SK-N-SH (cell line): ENCODE measurements around the gene MIP. TPM values are rescaled to one million over a fixed set of nuclear protein-coding genes. Genes with fewer than 3 reads are reported as not detected.

Experiments
- CTCF ChIA-PET: fragments of 300-600, 350-600 bp; formaldehyde crosslinking; extraction: SDS; loops from one replicate; lab custom pipeline; 2021; lab: Yijun Ruan, JAX
- POLR2A ChIA-PET: fragments of 350-600 bp; sonication (Branson Sonifier 250); formaldehyde crosslinking; extraction: SDS; loops from one replicate; lab custom pipeline; 2020; ENCODE audit warnings: antibody characterized with exemption, inconsistent platforms; lab: Yijun Ruan, JAX
- DNase-seq: peaks from one replicate; pipeline ENCODE4 v3.0.0; 2012
- H2AFZ ChIP-seq: fragments of 200-600 bp; sonication (generic); 2 replicates; pipeline ENCODE4 v1.8.1; 2016; ENCODE audit warnings: antibody characterized with exemption, mild to moderate bottlenecking, low read depth
- H3F3A ChIP-seq: fragments of 200-600 bp; sonication (generic); replicated peaks from 2 replicates; pipeline ENCODE3; 2016; ENCODE audit warnings: antibody characterized with exemption, mild to moderate bottlenecking; ENCODE audit not compliant: insufficient read depth
- H3K27ac ChIP-seq, 2 experiments: fragments of 200-500 bp in 1 of 2; fragments of 200-600 bp in 1 of 2; sonication (Bioruptor generic) in 1 of 2; sonication (generic), shearing (Covaris generic) in 1 of 2; 2 replicates each; pipeline versions ENCODE4 v1.5.1 to v1.6.1; 2014 to 2016; ENCODE audit warnings: low read depth in 2 of 2, inconsistent platforms in 1 of 2, low read length in 1 of 2, mild to moderate bottlenecking in 1 of 2, mixed read lengths in 1 of 2
- H3K27me3 ChIP-seq: fragments of 200-600 bp; sonication (generic), shearing (Covaris generic); 2 replicates; pipeline ENCODE4 v1.6.1; 2016; ENCODE audit warnings: mixed run types; ENCODE audit not compliant: insufficient read depth
- H3K36me3 ChIP-seq, 2 experiments: fragments of 200-500 bp in 1 of 2; fragments of 200-600 bp in 1 of 2; sonication (Bioruptor generic) in 1 of 2; sonication (generic) in 1 of 2; replicated peaks in 1 of 2; 2 replicates each; pipeline versions ENCODE3 to v1.5.1; 2014 to 2016; ENCODE audit warnings: low read length in 1 of 2, mild to moderate bottlenecking in 1 of 2; ENCODE audit not compliant: insufficient read depth in 2 of 2, control insufficient read depth in 1 of 2
- H3K4me1 ChIP-seq, 2 experiments: fragments of 200-500 bp in 1 of 2; fragments of 200-600 bp in 1 of 2; sonication (Bioruptor generic) in 1 of 2; sonication (generic), shearing (Covaris generic) in 1 of 2; 2 replicates each; pipeline versions ENCODE4 v1.5.1 to v1.6.1; 2014 to 2016; ENCODE audit warnings: low read depth in 1 of 2, low read length in 1 of 2, mixed run types in 1 of 2; ENCODE audit not compliant: insufficient read depth in 2 of 2, control insufficient read depth in 1 of 2
- H3K4me2 ChIP-seq: fragments of 200-600 bp; sonication (generic), shearing (Covaris generic); 2 replicates; pipeline ENCODE4 v1.6.1; 2017; ENCODE audit warnings: mixed run types
- H3K4me3 ChIP-seq, 2 experiments: fragments of 200-500 bp in 1 of 2; fragments of 200-600 bp in 1 of 2; sonication (Bioruptor generic) in 1 of 2; sonication (generic), shearing (Covaris generic) in 1 of 2; 2 replicates each; pipeline versions ENCODE4 v1.5.1 to v1.8.1; 2014 to 2016; ENCODE audit warnings: low read depth in 2 of 2, inconsistent platforms in 1 of 2, low read length in 1 of 2, mild to moderate bottlenecking in 1 of 2, mixed read lengths in 1 of 2, moderate library complexity in 1 of 2
- H3K79me2 ChIP-seq: fragments of 200-600 bp; sonication (generic); 2 replicates; pipeline ENCODE4 v1.8.1; 2017; ENCODE audit warnings: mild to moderate bottlenecking; ENCODE audit not compliant: insufficient read depth
- H3K9ac ChIP-seq: fragments of 200-600 bp; sonication (generic); 2 replicates; pipeline ENCODE4 v1.6.1; 2017; ENCODE audit warnings: mixed run types
- H3K9me2 ChIP-seq: fragments of 200-600 bp; sonication (generic); 2 replicates; pipeline ENCODE4 v1.6.1; 2017; ENCODE audit warnings: mixed run types
- H3K9me3 ChIP-seq: fragments of 200-600 bp; sonication (generic); 2 replicates; pipeline ENCODE4 v1.6.1; 2017; ENCODE audit warnings: mixed run types, mild to moderate bottlenecking, moderate library complexity
- H4K20me1 ChIP-seq: fragments of 200-600 bp; sonication (generic); 2 replicates; pipeline ENCODE4 v1.6.1; 2017; ENCODE audit warnings: mild to moderate bottlenecking, mixed run types; ENCODE audit not compliant: insufficient read depth
- EP300 ChIP-seq, 2 experiments: IDR thresholded peaks; 2 replicates each; pipeline versions ENCODE4 v1.4.0 to v1.6.1; 2012; ENCODE audit warnings: borderline replicate concordance in 1 of 2, low read depth in 1 of 2, low read length in 1 of 2
- FOSL2 ChIP-seq: IDR thresholded peaks from 2 replicates; pipeline ENCODE4 v1.4.0; 2012; ENCODE audit warnings: low read depth, mild to moderate bottlenecking, moderate library complexity, borderline replicate concordance
- FOXJ3 ChIP-seq: sonication (generic); formaldehyde crosslinking; IDR thresholded peaks from 2 replicates; pipeline ENCODE4 v1.5.1; 2020; ENCODE audit warnings: mild to moderate bottlenecking, missing genetic modification reagents
- FOXM1 ChIP-seq: IDR thresholded peaks from 2 replicates; pipeline ENCODE4 v1.4.0; 2012; ENCODE audit warnings: low read depth, mild to moderate bottlenecking
- GABPA ChIP-seq: IDR thresholded peaks from 2 replicates; pipeline ENCODE4 v1.4.0; 2012; ENCODE audit warnings: low read depth, mild to moderate bottlenecking
- GATA2 ChIP-seq: sonication (generic); formaldehyde crosslinking; IDR thresholded peaks from 2 replicates; pipeline ENCODE4 v1.5.0; 2020; ENCODE audit warnings: mild to moderate bottlenecking, missing genetic modification reagents
- MEF2A ChIP-seq: IDR thresholded peaks from 2 replicates; pipeline ENCODE4 v1.4.0; 2012; ENCODE audit warnings: low read depth, borderline replicate concordance
- MXI1 ChIP-seq: IDR thresholded peaks from 2 replicates; pipeline ENCODE4 v1.6.1; 2012; ENCODE audit warnings: mild to moderate bottlenecking, low read depth, low read length, improper control_type of control experiment
- NRF1 ChIP-seq: IDR thresholded peaks from 2 replicates; pipeline ENCODE4 v1.6.1; 2012; ENCODE audit warnings: low read depth, mild to moderate bottlenecking, low read length
- POLR2AphosphoS5 ChIP-seq: IDR thresholded peaks from 2 replicates; pipeline ENCODE4 v1.6.1; 2012; ENCODE audit warnings: low read depth, low read length
- RAD21 ChIP-seq: IDR thresholded peaks from 2 replicates; pipeline ENCODE4 v1.6.1; 2012; ENCODE audit warnings: mild to moderate bottlenecking, low read length
- RCOR1 ChIP-seq: fragments of 150-350 bp; IDR thresholded peaks from 2 replicates; pipeline ENCODE4 v1.6.1; 2017; ENCODE audit warnings: antibody characterized with exemption, low read length
- RXRA ChIP-seq: IDR thresholded peaks from 2 replicates; pipeline ENCODE4 v1.4.0; 2012; ENCODE audit warnings: low read depth, mild to moderate bottlenecking, borderline replicate concordance
- SIN3A ChIP-seq: IDR thresholded peaks from 2 replicates; pipeline ENCODE4 v1.6.1; 2012; ENCODE audit warnings: low read depth, mild to moderate bottlenecking, low read length, moderate library complexity, borderline replicate concordance
- SMC3 ChIP-seq: IDR thresholded peaks from 2 replicates; pipeline ENCODE4 v1.6.1; 2012; ENCODE audit warnings: low read depth, low read length, improper control_type of control experiment
- TEAD4 ChIP-seq: IDR thresholded peaks from 2 replicates; pipeline ENCODE4 v1.4.0; 2012; ENCODE audit warnings: mild to moderate bottlenecking, borderline replicate concordance; ENCODE audit not compliant: insufficient read depth
- USF1 ChIP-seq: IDR thresholded peaks from 2 replicates; pipeline ENCODE4 v1.4.0; 2012; ENCODE audit warnings: low read depth, borderline replicate concordance
- YY1 ChIP-seq: IDR thresholded peaks from 2 replicates; pipeline ENCODE4 v1.4.0; 2012; ENCODE audit warnings: low read depth, mild to moderate bottlenecking
- ZBTB33 ChIP-seq: IDR thresholded peaks from 2 replicates; pipeline ENCODE4 v1.4.0; 2012; ENCODE audit warnings: low read depth, borderline replicate concordance
- WGBS: methylation state at CpG from one replicate; pipeline ENCODE4 v1.1.6; 2017; ENCODE audit warnings: low lambda C conversion rate; 5-methylcytosine and 5-hydroxymethylcytosine counted together
- polyA plus RNA-seq, 3 experiments: library from polyadenylated mRNA; depleted of rRNA; stranded (reverse); fragments of >200 nt; gene quantifications; 2 replicates each; pipeline ENCODE4 v1.2.3, GENCODE V29; 2012
- TF ChIP-seq, protein P1 (sequence below): IDR thresholded peaks from 2 replicates; pipeline ENCODE4 v1.4.0; 2012; ENCODE audit warnings: low read depth
- TF ChIP-seq, protein P2 (sequence below): fragments of 150-350 bp; IDR thresholded peaks from 2 replicates; pipeline ENCODE4 v1.6.1; 2017; ENCODE audit warnings: antibody characterized with exemption, low read length, low read depth, borderline replicate concordance
- TF ChIP-seq, protein P3 (sequence below): fragments of 200-600 bp; sonication (generic); IDR thresholded peaks from 2 replicates; pipeline ENCODE4 v1.6.1; 2017; ENCODE audit warnings: antibody characterized with exemption, mild to moderate bottlenecking, moderate library complexity

MIP gene
- polyA plus RNA-seq, 1 of the 3 experiments (the other 2 are of a cell fraction): not detected

GRCh38 chr12:56431288-56431687, 23.2 kb downstream of the MIP start (continued):
- TF ChIP-seq ZBTB33 (no peak), TEAD4 (no peak), FOSL2 (no peak), FOXM1 (no peak), USF1 (no peak), RXRA (no peak), GATA2 (CRISPR knock-in tag) (no peak), GABPA (no peak), MEF2A (no peak)

- no peak for DNase-seq
- ChIA-PET POLR2A (interaction anchor here (0.6 kb wide), 1 partner anchor 8 kb away, joined by 3 read pairs; no protein-coding TSS in a partner anchor), CTCF (no interaction called here)
- no peaks in the 10 kb centered on the region for H3F3A ChIP-seq
- no peak overlapping the region for H3K4me3 ChIP-seq
- no peak overlapping the region for H3K9ac ChIP-seq
- no peak overlapping the region for H2AFZ ChIP-seq
- H3K79me2 ChIP-seq: no peaks in the 10 kb centered on the region
- peaks cover 5 to 51% of the 10 kb centered on the region in 2 experiments for H3K36me3 ChIP-seq
- TF ChIP-seq MXI1 (no peak), RCOR1 (no peak), GABPA (no peak), FOXM1 (no peak), FOXJ3 (CRISPR knock-in tag) (no peak), NRF1 (no peak), EP300 (IDR thresholded peaks at IDR 0.05; ENCODE audit: borderline replicate concordance in 1 of 2, low read depth in 1 of 2, low read length in 1 of 2) (no peak), USF1 (no peak), SIN3A (no peak), RXRA (no peak), FOSL2 (no peak), SMC3 (no peak), TEAD4 (no peak), YY1 (no peak), MEF2A (no peak), POLR2AphosphoS5 (no peak), RAD21 (no peak)
- TF ChIP-seq, protein P1, sequence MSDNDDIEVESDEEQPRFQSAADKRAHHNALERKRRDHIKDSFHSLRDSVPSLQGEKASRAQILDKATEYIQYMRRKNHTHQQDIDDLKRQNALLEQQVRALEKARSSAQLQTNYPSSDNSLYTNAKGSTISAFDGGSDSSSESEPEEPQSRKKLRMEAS: no peak
- TF ChIP-seq, protein P2, sequence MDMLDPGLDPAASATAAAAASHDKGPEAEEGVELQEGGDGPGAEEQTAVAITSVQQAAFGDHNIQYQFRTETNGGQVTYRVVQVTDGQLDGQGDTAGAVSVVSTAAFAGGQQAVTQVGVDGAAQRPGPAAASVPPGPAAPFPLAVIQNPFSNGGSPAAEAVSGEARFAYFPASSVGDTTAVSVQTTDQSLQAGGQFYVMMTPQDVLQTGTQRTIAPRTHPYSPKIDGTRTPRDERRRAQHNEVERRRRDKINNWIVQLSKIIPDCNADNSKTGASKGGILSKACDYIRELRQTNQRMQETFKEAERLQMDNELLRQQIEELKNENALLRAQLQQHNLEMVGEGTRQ: no peak
- TF ChIP-seq, protein P3, sequence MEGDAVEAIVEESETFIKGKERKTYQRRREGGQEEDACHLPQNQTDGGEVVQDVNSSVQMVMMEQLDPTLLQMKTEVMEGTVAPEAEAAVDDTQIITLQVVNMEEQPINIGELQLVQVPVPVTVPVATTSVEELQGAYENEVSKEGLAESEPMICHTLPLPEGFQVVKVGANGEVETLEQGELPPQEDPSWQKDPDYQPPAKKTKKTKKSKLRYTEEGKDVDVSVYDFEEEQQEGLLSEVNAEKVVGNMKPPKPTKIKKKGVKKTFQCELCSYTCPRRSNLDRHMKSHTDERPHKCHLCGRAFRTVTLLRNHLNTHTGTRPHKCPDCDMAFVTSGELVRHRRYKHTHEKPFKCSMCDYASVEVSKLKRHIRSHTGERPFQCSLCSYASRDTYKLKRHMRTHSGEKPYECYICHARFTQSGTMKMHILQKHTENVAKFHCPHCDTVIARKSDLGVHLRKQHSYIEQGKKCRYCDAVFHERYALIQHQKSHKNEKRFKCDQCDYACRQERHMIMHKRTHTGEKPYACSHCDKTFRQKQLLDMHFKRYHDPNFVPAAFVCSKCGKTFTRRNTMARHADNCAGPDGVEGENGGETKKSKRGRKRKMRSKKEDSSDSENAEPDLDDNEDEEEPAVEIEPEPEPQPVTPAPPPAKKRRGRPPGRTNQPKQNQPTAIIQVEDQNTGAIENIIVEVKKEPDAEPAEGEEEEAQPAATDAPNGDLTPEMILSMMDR: no peak
- H3K27me3 ChIP-seq: no peaks in the 10 kb centered on the region
- no peaks in the 10 kb centered on the region for H3K9me3 ChIP-seq
- H4K20me1 ChIP-seq: no peaks in the 10 kb centered on the region
- 62% methylated on average over 3 of the region's 3 CpGs for WGBS
- H3K4me1 ChIP-seq: no peaks in the 10 kb centered on the region
- no peaks in the 10 kb centered on the region for H3K9me2 ChIP-seq
- H3K4me2 ChIP-seq: no peak overlapping the region
- no peak overlapping the region for H3K27ac ChIP-seq
Observed at GRCh38 chr12:56425940-56426438, 28.5 kb downstream of the MIP start.
